Gastrocnemius medialis (tissue), 4 donors: ENCODE measurements around the gene ITCH. TPM values are rescaled to one million over a fixed set of nuclear protein-coding genes. Genes with fewer than 3 reads are reported as not detected.

Source experiments
- ATAC-seq, 2 donors: fragments of 150-250 bp; one replicate each; pipeline ENCODE4 v1.9.1; 2016
- DNase-seq, 2 donors: peaks; one replicate each; pipeline ENCODE4 v3.0.0-alpha.2; 2019
- H3K27ac ChIP-seq, 4 donors: fragments of 200-600 bp; sonication (generic); 1 replicate in 1 of 4; 2 replicates in 3 of 4; pipeline ENCODE4 v1.5.1; 2016 to 2018; ENCODE audit warnings: mild to moderate bottlenecking in 2 of 4, moderate library complexity in 1 of 4
- H3K27me3 ChIP-seq, 3 donors: fragments of 200-600 bp; sonication (generic) in 2 of 3; 1 replicate in 1 of 3; 2 replicates in 2 of 3; pipeline versions ENCODE4 v1.5.1 to v1.6.0; 2016 to 2019; ENCODE audit warnings: mild to moderate bottlenecking in 1 of 3, moderate library complexity in 1 of 3
- H3K36me3 ChIP-seq, 2 donors: fragments of 200-600 bp; sonication (generic) in 1 of 2; one replicate each; pipeline ENCODE4 v1.5.1; 2017 to 2018
- H3K4me1 ChIP-seq, 2 donors: fragments of 200-600 bp; sonication (generic) in 1 of 2; one replicate each; pipeline ENCODE4 v1.5.1; 2016 to 2017; ENCODE audit warnings: mild to moderate bottlenecking in 2 of 2
- H3K4me3 ChIP-seq, 4 donors: fragments of 200-600 bp; sonication (generic) in 3 of 4; 1 replicate in 1 of 4; 2 replicates in 3 of 4; pipeline ENCODE4 v1.5.1; 2016 to 2019; ENCODE audit warnings: mild to moderate bottlenecking in 2 of 4
- H3K9me3 ChIP-seq, 3 donors: fragments of 200-600 bp; sonication (generic) in 2 of 3; 1 replicate in 1 of 3; 2 replicates in 2 of 3; pipeline ENCODE4 v1.5.1; 2016 to 2019
- CTCF ChIP-seq, 5 experiments: fragments of 450-650 bp in 3 of 5; fragments of 200-600 bp in 2 of 5; sonication (generic) in 2 of 5; IDR thresholded peaks in 4 of 5; conservative IDR thresholded peaks in 1 of 5; 1 replicate in 4 of 5; 2 replicates in 1 of 5; pipeline ENCODE4 v1.5.1; 2016 to 2019; ENCODE audit warnings: antibody characterized with exemption in 5 of 5, mild to moderate bottlenecking in 3 of 5, moderate library complexity in 3 of 5
- POLR2A ChIP-seq, 2 donors: fragments of 450-650 bp; IDR thresholded peaks; one replicate each; pipeline ENCODE4 v1.6.1; 2017; ENCODE audit warnings: antibody characterized with exemption in 2 of 2, mild to moderate bottlenecking in 2 of 2, moderate library complexity in 2 of 2
- in situ Hi-C, 4 donors: fragments of 200-750 bp; cut with MboI; loops; one replicate each; pipeline versions ENCODE4 v1.15.0 to v1.8.0; 2017; ENCODE audit warnings: low sequenced_read_pairs in 4 of 4
- intact Hi-C: fragments of 100-400 bp; cut with DNase I; formaldehyde crosslinking; loops from one replicate; pipeline ENCODE4 v1.15.1; 2023; ENCODE audit warnings: low total_unique reads
- total RNA-seq, 4 donors: library from RNA; depleted of rRNA; stranded (reverse); fragments of >200 nt; gene quantifications; one replicate each; pipeline versions ENCODE4 v1.1.0 to v1.2.3, GENCODE V29; 2016

Gene ITCH
- total RNA-seq, 4 donors from 2014 or later = 32.9 to 55.2 (median 52.0) TPM

- peaks cover 65 to 82% of the 10 kb centered on the region in 2 donors for H3K4me1 ChIP-seq
- intact Hi-C loops = loop anchor here (1.0 to 5.0 kb wide), 2 partner anchors 211 to 331 kb away; no protein-coding TSS in a partner anchor
- H3K36me3 ChIP-seq = peaks cover 0 to 15% of the 10 kb centered on the region in 2 donors
Observed at GRCh38 chr20:34522969-34523871, 160.1 kb downstream of the ITCH start.

GRCh38 chr20:34524426-34524825 is 161.4 kb downstream of the ITCH start:
- TF ChIP-seq POLR2A (IDR thresholded peaks at IDR 0.05) (no peak), CTCF (IDR thresholded peaks at IDR 0.05 in 4 of 5, conservative IDR thresholded peaks at IDR 0.05 in 1 of 5) (no peak)
- H3K27ac ChIP-seq = peak overlapping the region; percentile 78 to 87 (median 79)
- in situ Hi-C loops = loop anchor here in 1 of 4 donors (5.0 kb wide), 1 partner anchor 212 kb away; no protein-coding TSS in a partner anchor
- peak in 1 of 2 donors; percentile 19 for DNase-seq
- H3K36me3 ChIP-seq = peaks cover 0 to 20% of the 10 kb centered on the region in 2 donors
- peak in 1 of 2 donors; percentile 29 for ATAC-seq
- no peaks in the 10 kb centered on the region for H3K27me3 ChIP-seq
- H3K9me3 ChIP-seq = no peaks in the 10 kb centered on the region
- intact Hi-C loops = loop anchor here (5.0 kb wide), 1 partner anchor 332 kb away; no protein-coding TSS in a partner anchor
- no peak overlapping the region for H3K4me3 ChIP-seq
- H3K4me1 ChIP-seq = peaks cover 73 to 75% of the 10 kb centered on the region in 2 donors

More at GRCh38 chr20:34522969-34523871, 160.1 kb downstream of the ITCH start:
- ATAC-seq (peak; percentile 63 to 77), DNase-seq (peak; percentile 56 to 82)
- no peaks in the 10 kb centered on the region for H3K27me3 ChIP-seq
- in situ Hi-C loops = loop anchor here in 1 of 4 donors (5.0 kb wide), 1 partner anchor 211 kb away; no protein-coding TSS in a partner anchor
- H3K4me3 ChIP-seq = no peak overlapping the region
- peak overlapping the region; percentile 78 to 87 (median 79) for H3K27ac ChIP-seq
- H3K9me3 ChIP-seq = no peaks in the 10 kb centered on the region
- TF ChIP-seq POLR2A (IDR thresholded peaks at IDR 0.05) (no peak), CTCF (IDR thresholded peaks at IDR 0.05 in 4 of 5, conservative IDR thresholded peaks at IDR 0.05 in 1 of 5) (peak; percentile 69 to 81 (median 70))

- Histone ChIP-seq H3K27me3 (no peaks in the 10 kb centered on the region), H3K36me3 (peaks cover 0 to 23% of the 10 kb centered on the region in 2 donors), H3K4me1 (peaks cover 64 to 74% of the 10 kb centered on the region in 2 donors), H3K27ac (peak overlapping the region; percentile 78 to 87 (median 79)), H3K9me3 (no peaks in the 10 kb centered on the region), H3K4me3 (no peak overlapping the region)
- no peak for ATAC-seq
- intact Hi-C loops = loop anchor here (5.0 kb wide), 1 partner anchor 163 kb away; the partner anchor contains the start of gene ITCH
- in situ Hi-C loops = loop anchor here in 1 of 4 donors (25.0 kb wide), 1 partner anchor 187 kb away; the partner anchor contains the start of gene TP53INP2
- no peak for DNase-seq
- no peak for TF ChIP-seq POLR2A (IDR thresholded peaks at IDR 0.05)
- no peak for TF ChIP-seq CTCF (IDR thresholded peaks at IDR 0.05 in 4 of 5, conservative IDR thresholded peaks at IDR 0.05 in 1 of 5)
Observed at GRCh38 chr20:34525342-34525708, 162.3 kb downstream of the ITCH start.

- no peak overlapping the region for H3K4me3 ChIP-seq
- H3K9me3 ChIP-seq = no peaks in the 10 kb centered on the region
- TF ChIP-seq POLR2A (IDR thresholded peaks at IDR 0.05) (no peak), CTCF (IDR thresholded peaks at IDR 0.05 in 4 of 5, conservative IDR thresholded peaks at IDR 0.05 in 1 of 5) (no peak)
- DNase-seq = peak; percentile 84 to 91
- H3K4me1 ChIP-seq = peaks cover 60 to 68% of the 10 kb centered on the region in 2 donors
- intact Hi-C loops = loop anchor here (5.0 kb wide), 1 partner anchor 164 kb away; the partner anchor contains the start of gene ITCH
- H3K27ac ChIP-seq = peak overlapping the region; percentile 78 to 87 (median 79)
- H3K27me3 ChIP-seq = no peaks in the 10 kb centered on the region
- H3K36me3 ChIP-seq = peaks cover 0 to 28% of the 10 kb centered on the region in 2 donors
- in situ Hi-C loops = loop anchor here in 1 of 4 donors (25.0 kb wide), 1 partner anchor 186 kb away; the partner anchor contains the start of gene TP53INP2
- ATAC-seq = peak; percentile 91 to 93
Observed at GRCh38 chr20:34525709-34526416, 162.8 kb downstream of the ITCH start.
